CD1c-positive myeloid dendritic cell (primary cell): ENCODE results near the gene RBM17.
A peak's percentile ranks its signal among the peaks of the same experiment; 100 is the strongest.
"Not testable (repeated sequence)": the region's sequence is repeated elsewhere in the genome, so short reads cannot be mapped to it uniquely, and the experiment has no call there.

Source experiments
- DNase-seq: peaks from one replicate; pipeline ENCODE4 v3.0.0-alpha.2; 2016; ENCODE audit errors: extremely low spot score

RBM17 gene

GRCh38 chr10:6158276-6158675, 69.4 kb downstream of the RBM17 start:
- no peak for DNase-seq

- DNase-seq, result no peak
Measured at GRCh38 chr10:6161921-6162320, 73.1 kb downstream of the RBM17 start.

GRCh38 chr10:6162589-6163356, 73.9 kb downstream of the RBM17 start:
- no peak for DNase-seq

DNA sequence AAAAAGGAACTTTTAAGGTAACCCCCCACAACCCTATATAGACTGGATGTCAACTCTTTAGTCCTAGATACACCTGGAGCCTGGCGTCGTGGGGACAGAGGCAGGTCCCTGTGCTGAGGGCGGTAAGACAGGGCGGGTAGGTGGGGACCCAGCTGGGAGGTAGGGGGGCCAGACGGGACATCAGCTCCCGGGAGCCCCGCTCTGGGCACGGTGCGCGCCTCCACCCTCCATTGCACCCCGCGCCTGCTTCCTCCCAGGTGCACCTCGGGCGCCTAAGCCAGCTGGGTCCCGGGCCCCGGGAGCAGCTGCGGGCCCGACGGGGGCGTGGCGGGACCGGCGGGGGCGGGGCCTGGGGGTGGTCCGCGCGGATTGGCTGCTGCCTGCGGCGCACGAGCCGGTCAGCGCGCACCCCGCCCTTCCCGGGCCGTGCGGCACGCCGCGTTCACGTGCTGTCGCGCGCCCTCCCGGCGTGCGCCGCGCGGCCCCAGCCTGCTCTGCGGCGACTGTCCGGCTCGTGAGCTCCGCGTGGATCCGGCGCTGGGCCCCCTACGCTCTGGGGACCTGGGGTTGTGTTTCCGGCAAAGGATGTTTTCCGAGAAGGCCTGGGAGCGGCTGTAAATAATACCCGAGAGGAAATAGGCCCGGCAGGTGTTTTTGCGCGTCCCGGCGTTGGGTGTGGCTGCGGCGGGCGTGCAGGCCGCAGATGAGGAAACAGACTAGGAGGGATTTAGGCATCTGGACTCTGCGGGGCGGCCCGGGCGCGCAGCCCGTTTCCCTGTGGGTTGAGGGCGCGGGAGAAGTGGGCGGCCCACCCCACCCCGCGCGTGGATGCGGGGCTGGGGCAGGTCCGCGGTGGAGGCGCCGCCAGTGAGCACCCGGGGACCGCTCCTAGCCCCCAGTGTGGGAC, 74.8 kb downstream of the RBM17 start:
- peak; percentile 94 for DNase-seq

GRCh38 chr10:6164271-6165095, 75.6 kb downstream of the RBM17 start:
- DNase-seq, result no peak

DNA sequence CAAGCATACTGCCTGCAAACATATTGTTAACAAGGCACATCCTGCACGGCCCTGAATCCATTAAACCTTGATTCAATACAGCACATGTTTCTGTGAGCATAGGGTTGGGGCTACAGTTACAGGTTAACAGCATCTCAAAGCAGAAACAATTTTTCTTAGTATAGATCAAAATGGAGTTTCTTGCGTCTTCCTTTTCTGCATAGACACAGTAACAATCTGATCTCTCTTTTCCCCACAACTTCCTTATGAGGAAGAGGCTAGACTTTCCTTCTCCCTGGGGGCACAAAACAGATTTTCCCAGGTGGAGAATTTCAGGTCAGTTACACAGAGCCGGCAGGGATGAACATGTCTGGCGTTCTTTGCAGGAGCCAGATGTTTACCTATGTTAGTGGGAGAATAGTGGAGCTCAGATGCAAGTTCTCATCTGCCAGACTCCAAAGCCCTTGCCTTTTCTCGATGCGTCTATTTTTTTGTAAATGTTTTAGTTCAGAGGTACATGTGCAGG, 76.4 kb downstream of the RBM17 start:
- no peak for DNase-seq

GRCh38 chr10:6165933-6166332, 77.1 kb downstream of the RBM17 start:
- not testable (repeated sequence) for DNase-seq
